A549 (cell line): ENCODE results near the gene SLC5A10. TPM values are rescaled to one million over a fixed set of nuclear protein-coding genes. Genes with fewer than 3 reads are reported as not detected.
A peak's percentile ranks its signal among the peaks of the same experiment; 100 is the strongest.
"Not testable (repeated sequence)": the region's sequence is repeated elsewhere in the genome, so short reads cannot be mapped to it uniquely, and the experiment has no call there.

Experiments used
- ATAC-seq, 2 experiments: fragments of 200-7000 bp in 1 of 2; fragments of >200 bp in 1 of 2; cut with Nextera tagmentation in 1 of 2; cut with Tn5 transposase in 1 of 2; 3 replicates each; pipeline versions ENCODE4 v1.8.0 to v1.9.1; 2018 to 2020; ENCODE audit warnings: mild to moderate bottlenecking in 1 of 2, moderate library complexity in 1 of 2
- CTCF ChIA-PET: fragments of 300-600 bp; sonication (Branson Sonifier 250); formaldehyde crosslinking; extraction: SDS; loops from one replicate; lab custom pipeline; 2021; ENCODE audit warnings: antibody characterized with exemption, inconsistent platforms; lab: Yijun Ruan, JAX
- POLR2A ChIA-PET: fragments of 350-600 bp; formaldehyde crosslinking; extraction: SDS; loops from one replicate; lab custom pipeline; 2021; ENCODE audit warnings: antibody characterized with exemption, inconsistent platforms; lab: Yijun Ruan, JAX
- DNase-seq, 2 experiments: peaks; one replicate each; pipeline versions ENCODE4 v3.0.0 to v3.0.0-alpha.2; 2011 to 2016; ENCODE audit warnings: low read depth in 1 of 2, low spot score in 1 of 2
- FAIRE-seq: peaks from 2 replicates; lab custom pipeline; 2011; peaks lifted over from hg19 to GRCh38; lab: Jason Lieb, UNC
- H3K27ac ChIP-seq, 2 experiments: fragments of >200 bp; sonication (Bioruptor Twin); formaldehyde crosslinking; 3 replicates each; pipeline ENCODE4 v1.5.1; 2016 to 2017
- H3K4me1 ChIP-seq: fragments of >200 bp; sonication (Bioruptor Twin); formaldehyde crosslinking; 3 replicates; pipeline ENCODE4 v1.6.1; 2016
- H3K4me2 ChIP-seq: fragments of >200 bp; sonication (Bioruptor Twin); formaldehyde crosslinking; 3 replicates; pipeline ENCODE4 v1.6.1; 2016
- H3K4me3 ChIP-seq: fragments of >200 bp; sonication (Bioruptor Twin); formaldehyde crosslinking; 3 replicates; pipeline ENCODE4 v1.5.1; 2016
- H3K9me3 ChIP-seq: fragments of >200 bp; sonication (Bioruptor Twin); formaldehyde crosslinking; 3 replicates; pipeline ENCODE4 v1.6.1; 2016
- WGBS: methylation state at CpG from one replicate; pipeline ENCODE4 v1.1.6; 2017; ENCODE audit errors: missing lambda C conversion rate; 5-methylcytosine and 5-hydroxymethylcytosine counted together
- polyA plus RNA-seq, 4 experiments: library from polyadenylated mRNA; depleted of rRNA in 3 of 4; stranded (reverse); fragments of >200 nt; fragmentation: RNase III in 1 of 4; extraction: RNeasy Plus Mini Kit Qiagen cat#74134 plus additional on column Dnase treatment in 1 of 4; gene quantifications; 2 replicates in 3 of 4; 3 replicates in 1 of 4; pipeline ENCODE4 v1.2.3, GENCODE V29; 2011 to 2017
- small RNA-seq, 6 experiments: library from RNA; depleted of rRNA; stranded (forward); fragments of <200 nt; gene quantifications; one replicate each; pipeline ENCODE3, GENCODE V24; 2012

SLC5A10 gene
- polyA plus RNA-seq, 2 of the 4 experiments (the other 2 are of a cell fraction): 0.15 to 0.28 TPM

DNA sequence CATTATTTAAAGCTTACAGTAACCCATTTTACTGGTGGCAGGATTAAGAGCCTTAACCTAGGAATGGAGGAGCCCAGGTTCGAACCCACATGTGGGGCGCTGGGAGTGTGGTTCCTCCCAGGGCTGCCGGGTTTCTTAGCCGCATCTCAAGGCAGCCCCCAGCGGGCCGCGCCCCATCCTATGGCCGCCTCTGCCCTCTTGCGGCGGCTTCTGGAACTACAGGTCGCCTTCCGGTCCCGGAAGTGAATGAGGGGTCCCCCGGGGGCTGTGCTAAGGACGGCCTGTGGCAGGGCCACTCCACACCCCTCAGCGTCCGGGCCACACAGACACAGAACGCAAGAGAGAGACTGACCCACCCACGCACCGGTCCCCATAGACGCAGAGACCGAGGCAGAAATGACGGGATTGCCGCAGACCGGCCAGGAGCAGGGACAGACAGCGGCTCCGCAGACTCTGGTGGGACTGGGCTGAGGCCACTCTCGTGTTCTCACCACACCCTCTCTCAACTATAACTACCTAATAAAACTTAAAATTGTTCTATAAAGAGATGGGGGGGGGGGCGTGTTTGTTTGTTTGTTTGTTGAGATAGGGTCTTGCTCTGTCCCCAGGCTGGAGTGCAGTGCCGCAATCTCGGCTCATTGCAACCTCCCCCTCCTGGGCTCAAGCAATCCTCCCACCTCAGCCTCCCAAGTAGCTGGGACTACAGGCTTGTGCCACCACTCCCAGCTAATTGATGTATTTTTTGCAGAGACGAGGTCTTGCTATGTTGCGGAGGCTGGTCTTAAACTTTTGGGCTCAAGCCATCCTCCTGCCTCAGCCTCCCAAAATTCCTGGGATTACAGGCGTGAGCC lies 118.6 kb downstream of the SLC5A10 start:
- WGBS: no CpG with 5 or more reads among the region's 34 CpGs
- ATAC-seq: peak; percentile 95 to 96
- H3K4me3 ChIP-seq, DNase-seq, CTCF ChIA-PET, FAIRE-seq, H3K27ac ChIP-seq, H3K4me1 ChIP-seq, H3K4me2 ChIP-seq, H3K9me3 ChIP-seq, POLR2A ChIA-PET: not testable (repeated sequence)

Small RNA genes lying within 50 kb of the gene (small RNA-seq; reads per million reads assigned to genes)
- gene AC090286.3 (0 reads per million in 6 experiments), gene RF00324 (0 reads per million in 6 experiments)

Other genes starting within 250 kb of the SLC5A10 start
- gene FBXW10, start 208.1 kb upstream of the SLC5A10 start, polyA plus RNA-seq (2011; rRNA removed): 2.6 and 3.4 TPM in 2 replicates
- 3.2 to 5.0 TPM (median 3.8 TPM) in 3 replicates for gene FBXW10, start 208.1 kb upstream of the SLC5A10 start, polyA plus RNA-seq (2017; fragmentation: RNase III; extraction: RNeasy Plus Mini Kit Qiagen cat#74134 plus additional on column Dnase treatment)
- gene TVP23B, start 171.0 kb upstream of the SLC5A10 start, polyA plus RNA-seq (2011; rRNA removed): 80.8 and 134 TPM in 2 replicates
- gene TVP23B, start 171.0 kb upstream of the SLC5A10 start, polyA plus RNA-seq (2017; fragmentation: RNase III; extraction: RNeasy Plus Mini Kit Qiagen cat#74134 plus additional on column Dnase treatment): 83.5 to 94.1 TPM (median 85.2 TPM) in 3 replicates
- 76.1 and 82.1 TPM in 2 replicates for gene PRPSAP2, start 94.0 kb upstream of the SLC5A10 start, polyA plus RNA-seq (2011; rRNA removed)
- gene PRPSAP2, start 94.0 kb upstream of the SLC5A10 start, polyA plus RNA-seq (2017; fragmentation: RNase III; extraction: RNeasy Plus Mini Kit Qiagen cat#74134 plus additional on column Dnase treatment): 53.3 to 55.3 TPM (median 54.9 TPM) in 3 replicates
- gene FAM83G, start 52.6 kb downstream of the SLC5A10 start, polyA plus RNA-seq (2011; rRNA removed): 11.0 and 12.8 TPM in 2 replicates
- 19.8 to 22.0 TPM (median 20.5 TPM) in 3 replicates for gene FAM83G, start 52.6 kb downstream of the SLC5A10 start, polyA plus RNA-seq (2017; fragmentation: RNase III; extraction: RNeasy Plus Mini Kit Qiagen cat#74134 plus additional on column Dnase treatment)
- gene GRAP, start 94.8 kb downstream of the SLC5A10 start, polyA plus RNA-seq (2011; rRNA removed): 0.19 and 0.25 TPM in 2 replicates
- gene GRAP, start 94.8 kb downstream of the SLC5A10 start, polyA plus RNA-seq (2017; fragmentation: RNase III; extraction: RNeasy Plus Mini Kit Qiagen cat#74134 plus additional on column Dnase treatment): 0.17 to 0.31 TPM (median 0.19 TPM) in 3 replicates
- gene GRAPL, start 175.4 kb downstream of the SLC5A10 start, polyA plus RNA-seq (2011; rRNA removed): 0.08 and 0.09 TPM in 2 replicates
- gene GRAPL, start 175.4 kb downstream of the SLC5A10 start, polyA plus RNA-seq (2017; fragmentation: RNase III; extraction: RNeasy Plus Mini Kit Qiagen cat#74134 plus additional on column Dnase treatment): 0.16 to 0.36 TPM (median 0.25 TPM) in 3 replicates